ENCODE measurements around the gene TNFAIP3. TPM values are rescaled to one million over a fixed set of nuclear protein-coding genes. Genes with fewer than 3 reads are reported as not detected.
A peak's percentile ranks its signal among the peaks of the same experiment; 100 is the strongest.

Gene TNFAIP3
- total RNA-seq, 1 donor from 2014 or later = 4.8 TPM

DNA sequence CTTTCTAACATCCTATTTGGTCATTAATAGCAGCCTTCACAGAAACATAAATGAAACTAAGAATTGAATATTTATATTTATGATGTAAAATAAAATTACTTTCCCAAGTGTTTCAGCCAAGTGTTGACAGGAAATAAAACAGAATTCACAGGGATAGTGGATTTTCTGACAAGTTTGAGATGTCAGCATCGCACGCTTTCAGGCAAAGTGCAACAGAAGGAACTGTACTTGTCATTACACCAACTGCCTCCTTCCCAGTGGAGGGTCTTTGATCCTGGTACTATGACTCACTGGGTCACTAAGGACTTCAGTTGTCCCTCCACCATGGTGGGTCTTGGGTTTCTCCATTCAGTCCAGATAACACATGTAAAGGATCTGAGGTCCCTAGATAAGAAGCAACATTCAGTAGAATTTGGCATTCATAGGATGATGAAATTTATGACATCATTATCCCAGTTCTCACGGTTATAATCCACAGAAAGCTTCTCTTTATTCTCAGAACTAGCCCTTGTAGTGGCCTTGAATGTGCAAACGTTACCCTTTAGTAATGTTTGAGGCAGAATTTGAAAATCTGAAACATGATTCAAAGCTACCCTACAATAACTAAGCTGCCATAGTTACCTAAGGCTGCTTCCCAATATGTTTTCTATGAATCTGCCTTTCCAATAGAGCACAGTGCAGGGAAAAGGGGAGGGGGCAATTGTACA, 3.8 kb upstream of the TNFAIP3 start:
- DNase-seq (ENCODE audit: low read depth, low spot score) = no peak

GRCh38 chr6:137864812-137865508, 2.1 kb upstream of the TNFAIP3 start:
- no peak for DNase-seq (ENCODE audit: low read depth, low spot score)

GRCh38 chr6:137866200-137866913, 702 bp upstream of the TNFAIP3 start:
- DNase-seq (ENCODE audit: low read depth, low spot score) = no peak

DNA sequence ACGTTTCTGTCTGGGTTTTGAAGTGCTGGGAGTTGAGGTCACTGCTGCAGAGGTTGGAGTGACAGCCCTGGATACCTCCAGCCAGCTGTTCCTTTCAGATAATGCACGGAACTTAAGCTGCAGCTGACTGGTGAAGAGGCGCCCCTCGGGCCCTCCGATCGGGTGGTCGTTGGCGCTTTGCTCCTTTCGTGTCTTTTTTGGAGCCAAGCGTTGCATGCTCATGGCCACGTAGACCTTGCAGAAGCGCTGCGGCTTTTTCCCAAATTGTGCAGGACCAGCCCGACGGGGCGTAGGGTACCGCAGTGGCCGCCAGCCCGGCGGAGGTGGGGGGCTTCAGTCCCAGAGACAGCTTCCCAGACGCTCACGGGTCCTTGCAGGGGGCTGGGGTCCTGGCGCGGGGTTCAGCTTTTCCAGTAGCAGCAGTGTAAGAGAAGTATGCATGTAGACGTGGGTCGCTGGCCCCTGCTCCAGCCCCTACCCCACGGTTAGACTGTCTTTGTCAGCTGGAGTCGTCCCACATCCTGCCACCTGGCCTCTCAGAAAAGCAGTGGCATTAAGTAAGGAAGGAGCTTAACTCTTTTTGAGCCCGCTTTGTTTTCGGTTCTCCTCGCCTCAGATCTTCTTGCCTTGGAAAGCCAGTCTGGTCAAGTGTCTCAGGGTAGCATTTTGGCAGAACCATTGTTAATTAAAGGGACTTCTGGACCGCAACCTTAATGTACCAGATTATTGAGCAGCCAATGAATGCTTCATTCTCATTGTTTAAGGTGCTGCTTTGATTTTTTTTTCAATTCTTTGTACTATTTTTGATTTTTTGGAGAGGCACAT, 838 bp downstream of the TNFAIP3 start:
- DNase-seq (ENCODE audit: low read depth, low spot score) = no peak

DNA sequence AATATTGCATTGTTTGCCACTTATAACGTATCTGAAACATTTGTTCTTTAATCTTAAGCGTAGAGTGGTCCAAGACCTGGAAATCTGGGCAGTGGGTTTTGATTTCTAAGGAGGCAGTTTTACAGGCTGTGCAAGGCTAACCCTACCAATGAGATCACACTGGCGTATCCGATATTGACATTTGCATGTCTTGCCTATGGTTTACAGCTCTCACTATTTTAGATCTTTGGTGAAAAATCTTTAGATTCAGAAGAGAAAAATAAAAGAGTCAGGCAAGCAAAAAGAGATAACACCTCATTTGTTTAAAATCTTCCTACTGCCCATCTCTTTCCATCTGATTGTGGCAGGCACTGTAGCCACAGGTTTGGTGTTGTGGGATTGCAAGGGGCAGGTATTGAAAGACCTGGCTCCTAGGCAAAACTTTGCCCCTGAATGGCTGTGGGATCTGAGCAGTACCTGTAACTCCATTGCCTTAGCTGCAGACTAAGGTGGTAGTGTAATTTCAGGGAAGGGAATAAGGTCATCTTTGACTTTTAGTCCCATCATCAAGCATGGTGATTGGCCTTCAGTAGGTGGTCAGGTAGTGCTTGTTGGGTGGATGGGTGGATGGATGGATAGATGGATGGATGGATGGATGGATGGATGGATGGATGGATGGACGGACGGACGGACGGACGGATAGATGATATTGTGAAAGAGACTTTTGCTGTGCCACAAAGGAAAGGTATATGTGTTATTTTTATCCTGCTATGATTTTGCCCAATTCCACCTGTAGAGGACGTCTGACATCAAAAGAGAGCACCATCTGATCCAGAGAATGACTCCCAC, 1.9 kb downstream of the TNFAIP3 start:
- no peak for DNase-seq (ENCODE audit: low read depth, low spot score)

DNA sequence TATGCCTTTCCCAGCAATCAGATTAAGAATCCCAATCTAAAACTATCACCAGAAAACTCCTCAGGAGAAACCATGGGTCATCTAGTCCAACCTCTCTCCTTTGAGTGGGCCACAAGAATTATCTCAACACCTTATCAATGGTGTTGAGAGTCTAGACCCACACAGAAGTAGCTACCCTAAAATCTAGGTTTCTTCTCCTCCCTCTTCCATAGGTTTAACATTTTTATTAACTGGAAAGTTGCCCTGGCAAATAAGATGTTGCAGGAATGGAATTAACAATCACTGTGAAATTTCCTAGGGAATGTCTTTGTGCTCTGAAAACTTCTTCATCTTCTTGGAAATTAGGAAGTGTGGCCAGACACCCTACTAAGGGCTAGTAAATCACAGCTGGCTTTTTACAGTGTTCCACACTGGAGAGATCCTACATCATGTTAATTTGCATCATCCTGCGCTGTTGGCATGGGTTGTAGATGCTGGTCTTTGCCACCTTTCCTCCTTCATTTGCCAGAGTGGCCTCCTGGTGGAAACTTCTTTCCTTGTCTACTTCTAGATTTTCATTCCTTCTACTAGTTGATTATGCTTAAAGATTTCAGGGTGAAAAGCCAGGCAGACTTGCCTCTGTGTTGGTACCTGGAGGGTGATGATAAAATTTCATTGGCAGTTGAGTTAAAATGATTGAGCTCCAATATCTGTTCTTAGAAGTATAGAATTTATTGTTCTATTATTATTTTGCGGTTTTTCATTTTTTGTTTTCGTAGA, 2.7 kb downstream of the TNFAIP3 start:
- no peak for DNase-seq (ENCODE audit: low read depth, low spot score)

GRCh38 chr6:137870308-137870644, 3.2 kb downstream of the TNFAIP3 start:
- no peak for DNase-seq (ENCODE audit: low read depth, low spot score)

- no peak for DNase-seq (ENCODE audit: low read depth, low spot score)
Observed at GRCh38 chr6:137870744-137871247, 3.7 kb downstream of the TNFAIP3 start.

GRCh38 chr6:137871291-137871690, 4.2 kb downstream of the TNFAIP3 start:
- no peak for DNase-seq (ENCODE audit: low read depth, low spot score)

DNA sequence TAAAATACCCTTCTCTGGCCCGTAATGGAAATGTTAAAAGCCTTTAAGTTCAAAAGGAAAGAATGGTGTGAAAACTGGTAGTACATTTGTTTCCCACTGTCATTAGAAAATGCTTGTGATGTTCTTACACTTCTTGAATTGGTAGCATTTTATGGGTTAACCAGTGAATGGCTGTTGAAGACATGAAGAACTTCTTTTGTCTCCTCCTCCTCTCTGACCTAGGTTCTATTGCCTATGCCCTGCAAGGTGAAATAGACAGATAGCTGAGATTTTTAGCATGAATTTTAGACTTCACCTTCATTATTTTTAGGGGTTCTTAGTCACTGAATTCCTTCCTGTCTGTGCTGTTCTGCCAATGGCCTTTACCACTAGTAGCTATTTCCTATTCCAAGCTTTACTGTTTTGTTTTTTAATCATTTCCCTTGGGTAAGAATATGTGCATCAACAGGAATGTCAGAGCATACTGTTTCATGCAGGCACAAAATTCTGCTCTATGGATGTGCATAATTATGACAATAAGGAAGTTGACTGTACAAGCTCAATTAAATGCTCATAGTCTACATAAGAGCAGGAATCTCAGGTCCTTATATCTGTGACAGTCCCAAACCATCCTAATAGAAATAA, 4.9 kb downstream of the TNFAIP3 start:
- DNase-seq (ENCODE audit: low read depth, low spot score) = peak; percentile 44

DNA sequence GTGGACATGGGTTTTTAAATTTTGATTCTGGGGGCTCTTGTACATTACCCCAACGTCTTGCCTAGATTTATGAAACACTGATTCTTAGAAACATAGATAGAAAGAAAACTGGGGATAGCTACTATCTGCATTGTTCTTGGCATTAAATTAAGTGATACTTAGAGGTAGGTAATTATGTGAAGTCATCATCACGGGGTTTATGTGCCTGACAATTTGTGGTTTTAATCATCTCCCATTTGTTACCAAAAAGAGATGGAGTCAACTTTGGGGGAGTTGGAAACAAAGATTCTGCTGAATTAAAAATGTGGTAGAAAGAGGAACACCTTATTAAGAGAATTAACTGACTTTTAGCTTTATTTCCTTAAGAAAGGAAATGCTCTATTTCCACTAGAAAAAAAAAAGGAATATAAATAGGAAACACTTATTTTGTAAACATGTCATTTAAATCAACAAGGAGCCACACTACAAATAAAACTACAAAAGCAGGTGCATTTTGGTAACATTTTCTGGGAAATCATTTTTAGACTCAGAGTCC, 5.6 kb downstream of the TNFAIP3 start:
- DNase-seq (ENCODE audit: low read depth, low spot score) = no peak

- DNase-seq (ENCODE audit: low read depth, low spot score) = peak; percentile 79
Observed at GRCh38 chr6:137873273-137873762, 6.3 kb downstream of the TNFAIP3 start.

- DNase-seq (ENCODE audit: low read depth, low spot score) = no peak
Observed at GRCh38 chr6:137874204-137875057, 7.4 kb downstream of the TNFAIP3 start.

- no peak for DNase-seq (ENCODE audit: low read depth, low spot score)
Observed at GRCh38 chr6:137875058-137875520, 8.0 kb downstream of the TNFAIP3 start.

- DNase-seq (ENCODE audit: low read depth, low spot score) = no peak
Observed at GRCh38 chr6:137875606-137876005, 8.5 kb downstream of the TNFAIP3 start.

DNA sequence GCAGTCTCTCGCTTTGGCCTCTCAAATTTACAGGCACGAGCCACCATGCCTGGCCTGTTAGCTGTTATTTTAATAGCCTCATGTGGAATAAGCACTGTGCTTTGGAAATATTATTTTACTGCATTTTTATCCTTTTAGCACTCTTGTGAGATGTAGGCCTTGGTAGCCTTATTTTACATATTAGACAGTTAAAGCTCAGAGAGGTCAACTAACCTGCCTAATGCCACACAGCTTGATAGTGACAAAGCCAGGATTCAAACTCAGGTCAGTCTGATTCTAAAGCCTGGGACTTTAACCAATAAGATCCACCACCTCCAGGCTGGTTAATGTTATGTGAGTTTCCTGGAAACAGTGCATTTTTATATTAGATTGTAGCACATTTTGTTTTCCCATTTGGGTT, 9.5 kb downstream of the TNFAIP3 start:
- no peak for DNase-seq (ENCODE audit: low read depth, low spot score)

GRCh38 chr6:137877113-137877512, 10.1 kb downstream of the TNFAIP3 start:
- no peak for DNase-seq (ENCODE audit: low read depth, low spot score)

DNA sequence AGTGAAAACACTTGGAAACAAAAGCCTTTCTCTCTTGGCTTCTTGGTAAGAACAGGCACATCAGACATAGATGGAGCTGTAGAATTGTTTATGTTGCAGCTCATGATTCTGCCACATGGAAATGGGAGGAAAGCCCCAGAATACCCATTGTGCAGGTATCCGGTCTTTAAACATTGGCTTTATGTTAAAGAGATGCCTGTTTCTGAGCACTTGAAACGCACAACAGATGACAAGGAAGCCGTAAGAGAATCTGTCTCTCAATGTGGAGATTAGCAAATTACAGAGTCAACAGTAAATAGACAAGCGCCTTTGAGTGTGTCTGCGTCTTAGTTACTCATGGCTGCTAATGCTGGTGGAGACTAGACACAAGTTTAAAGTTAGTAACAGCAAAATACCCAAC, 10.5 kb downstream of the TNFAIP3 start:
- no peak for DNase-seq (ENCODE audit: low read depth, low spot score)

Measured in pulmonary artery endothelial cell (primary cell).